GM12891 (cell line): ENCODE data around the gene HELZ.

Source experiments
- PAX5 ChIP-seq: IDR thresholded peaks from 2 replicates; pipeline ENCODE4 v1.6.1; 2011; ENCODE audit warnings: low read length, moderate library complexity, mild to moderate bottlenecking; ENCODE audit not compliant: insufficient read depth, severe bottlenecking
- POLR2A ChIP-seq: IDR thresholded peaks from 2 replicates; pipeline ENCODE4 v1.6.1; 2011; ENCODE audit warnings: low read depth, low read length, control low read depth
- POLR2AphosphoS5 ChIP-seq: IDR thresholded peaks from 2 replicates; pipeline ENCODE4 v1.6.1; 2011; ENCODE audit warnings: low read depth, low read length, control low read depth
- POU2F2 ChIP-seq: IDR thresholded peaks from 2 replicates; pipeline ENCODE4 v1.6.1; 2011; ENCODE audit warnings: low read depth, mild to moderate bottlenecking, control low read depth, low read length, moderate library complexity
- TAF1 ChIP-seq: IDR thresholded peaks from 2 replicates; pipeline ENCODE4 v1.6.1; 2011; ENCODE audit warnings: low read depth, low read length, control low read depth

DNA sequence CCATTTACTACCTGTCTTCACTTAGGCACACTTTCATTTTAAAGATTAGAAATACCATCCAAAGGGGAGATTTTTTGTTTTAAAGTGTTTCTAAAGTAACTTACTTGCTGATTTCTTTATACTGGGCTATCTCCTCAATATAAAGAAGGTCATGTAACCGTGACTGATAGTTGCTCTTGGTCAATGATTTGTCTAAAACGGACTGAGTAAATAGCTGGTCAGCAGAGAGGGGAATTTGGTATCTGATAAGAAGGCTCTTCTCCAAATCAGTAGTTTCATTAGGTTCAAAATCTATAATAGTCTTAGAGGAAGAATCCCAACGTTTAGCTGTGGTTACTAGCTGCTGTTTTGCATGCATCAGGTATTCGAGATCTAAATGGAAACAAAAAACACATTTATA is 66.4 kb downstream of the HELZ start:
- TF ChIP-seq POLR2A: no peak
- no peak for TF ChIP-seq PAX5
- no peak for TF ChIP-seq POLR2AphosphoS5
- no peak for TF ChIP-seq POU2F2
- TF ChIP-seq TAF1: no peak
